Measurements from ENCODE around the gene SLC7A6. TPM values are rescaled to one million over a fixed set of nuclear protein-coding genes. Genes with fewer than 3 reads are reported as not detected.

Gene SLC7A6
- total and polyA plus RNA-seq, 10 of the 15 experiments (the other 5 are each of a cell fraction or from before 2014, with no cell fraction given): 8.2 to 60.4 (median 28.6) TPM

- intact Hi-C loops (cut with micrococcal nuclease; ENCODE audit: unreplicated experiment) (no loop called here), in situ Hi-C loops (cut with MboI) (no loop called here)
- H3K4me2 ChIP-seq (ENCODE audit: control insufficient read depth, insufficient read depth): no peak overlapping the region
- no peak for ATAC-seq
- 76% methylated on average over 8 of the region's 8 CpGs for WGBS (ENCODE audit: insufficient coverage, insufficient replicate concordance, low lambda C conversion rate, missing lambda C conversion rate)
- H4K20me1 ChIP-seq (ENCODE audit: control insufficient read depth, insufficient read depth): no peaks in the 10 kb centered on the region
- H3K4me3 ChIP-seq: no peak overlapping the region
- FAIRE-seq: no peak
- no peaks in the 10 kb centered on the region for H3K79me2 ChIP-seq (ENCODE audit: control insufficient read depth, insufficient read depth, low read length)
- peaks cover 11% of the 10 kb centered on the region for H3K4me1 ChIP-seq (ENCODE audit: control insufficient read depth, insufficient read depth, low read length)
- H3K27me3 ChIP-seq (replicated peaks in 1 of 2; ENCODE audit: control insufficient read depth in 2 of 2, insufficient read depth in 2 of 2, low read length in 1 of 2): no peaks in the 10 kb centered on the region
- H3K36me3 ChIP-seq (ENCODE audit: control insufficient read depth in 2 of 2, insufficient read depth in 2 of 2, low read length in 1 of 2): peaks cover 3 to 7% of the 10 kb centered on the region in 2 experiments; a peak in 3 of 4 replicates
- ChIA-PET RAD21 (ENCODE audit: unreplicated experiment) (no interaction called here), SMC1A (ENCODE audit: uncharacterized antibody, unreplicated experiment) (interaction anchor here (0.9 kb wide), 1 partner anchor 22 kb away, joined by 3 read pairs; no protein-coding TSS in a partner anchor), POLR2A (no interaction called here), CTCF (interaction anchor here (0.6 to 1.1 kb wide), 2 partner anchors 28 to 717 kb away, joined by 3 to 4 read pairs; no protein-coding TSS in a partner anchor)
- no peak overlapping the region for H3K27ac ChIP-seq (ENCODE audit: control insufficient read depth, insufficient read depth)
- H3K9me3 ChIP-seq (replicated peaks; ENCODE audit: control insufficient read depth, insufficient read depth, low read length): no peaks in the 10 kb centered on the region
- H3K9ac ChIP-seq (ENCODE audit: control insufficient read depth, insufficient read depth, low read length): no peak overlapping the region
- BruUV-seq (replicated peaks): no TSS peak
- DNase-seq (ENCODE audit: low read depth, low spot score): no peak
- H2AFZ ChIP-seq (ENCODE audit: control insufficient read depth, low read depth, low read length): no peak overlapping the region
- TF ChIP-seq EP300 (IDR thresholded peaks at IDR 0.05; ENCODE audit: borderline replicate concordance in 1 of 2, control insufficient read depth in 1 of 2, low read depth in 2 of 2, low read length in 2 of 2): no peak
- TF ChIP-seq GABPA (IDR thresholded peaks at IDR 0.05; ENCODE audit: low read depth): no peak
- no peak for TF ChIP-seq ETV6 (conservative IDR thresholded peaks at IDR 0.05 in 1 of 2, IDR thresholded peaks at IDR 0.05 in 1 of 2; ENCODE audit: borderline replicate concordance in 1 of 2, low read depth in 1 of 2)
- TF ChIP-seq FOXK2 (IDR thresholded peaks at IDR 0.05): no peak
- no peak for TF ChIP-seq EED (IDR thresholded peaks at IDR 0.05; ENCODE audit: low read depth)
- no peak for TF ChIP-seq NKRF (conservative IDR thresholded peaks at IDR 0.05)
- TF ChIP-seq POU2F2 (IDR thresholded peaks at IDR 0.05; ENCODE audit: borderline replicate concordance, low read depth, low read length): no peak
- no peak for TF ChIP-seq CUX1 (IDR thresholded peaks at IDR 0.05; ENCODE audit: insufficient replicate concordance, low read depth, low read length)
- no peak for TF ChIP-seq ZBTB11 (CRISPR knock-in tag; IDR thresholded peaks at IDR 0.05)
Observed at GRCh38 chr16:68233835-68234187, 30.5 kb upstream of the SLC7A6 start.

Measured in GM12878 (cell line).